Neural cell (in vitro differentiated cells): ENCODE measurements around the gene ELOB. TPM values are rescaled to one million over a fixed set of nuclear protein-coding genes. Genes with fewer than 3 reads are reported as not detected.

Source experiments
- H2AFZ ChIP-seq: fragments of 200-600, 300-800 bp; sonication (generic), shearing (Covaris generic); 2 replicates; pipeline ENCODE4 v1.6.0; 2014; ENCODE audit warnings: low read depth, mild to moderate bottlenecking, antibody characterized with exemption, low read length, moderate library complexity
- H3F3A ChIP-seq: fragments of 200-600 bp; shearing (Covaris generic); 2 replicates; pipeline ENCODE4 v1.6.1; 2016; ENCODE audit warnings: mild to moderate bottlenecking, moderate library complexity, mixed read lengths, antibody characterized with exemption, low read length; ENCODE audit not compliant: insufficient read depth, poor library complexity, severe bottlenecking
- H3K27ac ChIP-seq: fragments of 200-600, 300-800 bp; sonication (generic), shearing (Covaris generic); 2 replicates; pipeline ENCODE4 v1.5.1; 2014; ENCODE audit warnings: mild to moderate bottlenecking, low read length, moderate library complexity
- H3K27me3 ChIP-seq: fragments of 300-800, 200-600 bp; sonication (generic), shearing (Covaris generic); 2 replicates; pipeline ENCODE4 v1.6.0; 2014; ENCODE audit warnings: mild to moderate bottlenecking, low read depth, low read length, moderate library complexity; ENCODE audit not compliant: insufficient read depth
- H3K36me3 ChIP-seq: fragments of 300-800, 200-600 bp; sonication (generic), shearing (Covaris generic); 2 replicates; pipeline ENCODE4 v1.5.1; 2014; ENCODE audit warnings: mild to moderate bottlenecking, antibody characterized with exemption, low read length, moderate library complexity; ENCODE audit not compliant: insufficient read depth
- H3K4me2 ChIP-seq: fragments of 300-800, 200-600 bp; sonication (generic), shearing (Covaris generic); 2 replicates; pipeline ENCODE4 v1.6.0; 2014; ENCODE audit warnings: mild to moderate bottlenecking, low read length
- H3K4me3 ChIP-seq: fragments of 300-800, 200-600 bp; sonication (generic), shearing (Covaris generic); 2 replicates; pipeline ENCODE4 v1.5.1; 2014; ENCODE audit warnings: mild to moderate bottlenecking, low read length, moderate library complexity
- H3K79me2 ChIP-seq: fragments of 200-600 bp; shearing (Covaris generic); replicated peaks from 2 replicates; pipeline ENCODE4 v1.6.0; 2014; ENCODE audit warnings: mild to moderate bottlenecking, low read length, moderate library complexity; ENCODE audit not compliant: insufficient read depth
- H3K9ac ChIP-seq: fragments of 300-800, 200-600 bp; sonication (generic), shearing (Covaris generic); 2 replicates; pipeline ENCODE4 v1.6.1; 2016; ENCODE audit warnings: mild to moderate bottlenecking, low read length, mixed read lengths
- H3K9me2 ChIP-seq: fragments of 200-600 bp; shearing (Covaris generic); 2 replicates; pipeline ENCODE4 v1.6.1; 2016; ENCODE audit warnings: mild to moderate bottlenecking, low read length, mixed read lengths; ENCODE audit not compliant: insufficient read depth
- H3K9me3 ChIP-seq: fragments of 200-600, 300-800 bp; sonication (generic), shearing (Covaris generic); 2 replicates; pipeline ENCODE4 v1.6.1; 2016; ENCODE audit warnings: mild to moderate bottlenecking, mixed run types, low read length, moderate library complexity, mixed read lengths
- H4K20me1 ChIP-seq: fragments of 200-600 bp; shearing (Covaris generic); 2 replicates; pipeline ENCODE4 v1.6.1; 2016; ENCODE audit warnings: mild to moderate bottlenecking, mixed run types; ENCODE audit not compliant: insufficient read depth
- EP300 ChIP-seq: fragments of 450-650 bp; conservative IDR thresholded peaks from 2 replicates; pipeline ENCODE4 v1.6.1; 2014; ENCODE audit warnings: antibody characterized with exemption, mild to moderate bottlenecking, moderate library complexity; ENCODE audit not compliant: poor library complexity, severe bottlenecking
- EZH2 ChIP-seq: fragments of 200-600, 300-800 bp; shearing (Covaris generic), sonication (generic); IDR thresholded peaks from 2 replicates; pipeline ENCODE4 v1.6.1; 2014; ENCODE audit warnings: antibody characterized with exemption, low read length, borderline replicate concordance, mild to moderate bottlenecking; ENCODE audit not compliant: insufficient read depth, poor library complexity, severe bottlenecking
- MXI1 ChIP-seq: fragments of 450-650 bp; conservative IDR thresholded peaks from 2 replicates; pipeline ENCODE4 v1.6.1; 2014; ENCODE audit warnings: antibody characterized with exemption, mild to moderate bottlenecking; ENCODE audit not compliant: poor library complexity, severe bottlenecking
- POLR2AphosphoS5 ChIP-seq: IDR thresholded peaks from 2 replicates; pipeline ENCODE4 v1.6.1; 2012
- RAD21 ChIP-seq: fragments of 450-650 bp; conservative IDR thresholded peaks from 2 replicates; pipeline ENCODE4 v1.6.1; 2014; ENCODE audit warnings: antibody characterized with exemption, mild to moderate bottlenecking, moderate library complexity
- SMC3 ChIP-seq: fragments of 450-650 bp; conservative IDR thresholded peaks from 2 replicates; pipeline ENCODE4 v1.6.1; 2014; ENCODE audit warnings: antibody characterized with exemption, mild to moderate bottlenecking, moderate library complexity; ENCODE audit not compliant: poor library complexity
- TAF1 ChIP-seq: IDR thresholded peaks from 2 replicates; pipeline ENCODE4 v1.6.1; 2012; ENCODE audit warnings: low read depth
- polyA plus RNA-seq: library from polyadenylated mRNA; depleted of rRNA; stranded (reverse); fragments of >200 nt; gene quantifications from 2 replicates; pipeline ENCODE4 v1.2.3, GENCODE V29; 2014
- TF ChIP-seq, protein P1 (sequence below): IDR thresholded peaks from 2 replicates; pipeline ENCODE4 v1.6.1; 2012; ENCODE audit warnings: borderline replicate concordance
- TF ChIP-seq, protein P2 (sequence below): fragments of 450-650 bp; IDR thresholded peaks from 2 replicates; pipeline ENCODE4 v1.5.1; 2014; ENCODE audit warnings: antibody characterized with exemption, mild to moderate bottlenecking, moderate library complexity; ENCODE audit not compliant: poor library complexity, severe bottlenecking

Gene ELOB
- polyA plus RNA-seq, 1 donor from 2014 or later: 513 TPM

DNA sequence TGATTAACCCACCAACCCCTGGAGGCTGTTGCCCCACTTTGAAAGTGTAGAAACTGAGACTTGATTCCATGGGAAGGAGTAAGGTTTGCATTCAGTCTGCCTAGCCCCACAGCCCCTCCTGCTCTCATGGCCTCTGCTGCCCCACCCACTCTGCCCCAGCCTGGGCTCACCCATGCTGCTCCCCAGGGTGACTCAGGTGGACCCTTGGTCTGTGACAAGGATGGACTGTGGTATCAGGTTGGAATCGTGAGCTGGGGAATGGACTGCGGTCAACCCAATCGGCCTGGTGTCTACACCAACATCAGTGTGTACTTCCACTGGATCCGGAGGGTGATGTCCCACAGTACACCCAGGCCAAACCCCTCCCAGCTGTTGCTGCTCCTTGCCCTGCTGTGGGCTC lies 27.6 kb upstream of the ELOB start:
- H2AFZ ChIP-seq: no peak overlapping the region
- no peak overlapping the region for H3K4me3 ChIP-seq
- H3F3A ChIP-seq: no peaks in the 10 kb centered on the region
- H3K9me2 ChIP-seq: no peaks in the 10 kb centered on the region
- H3K79me2 ChIP-seq: no peaks in the 10 kb centered on the region
- TF ChIP-seq, protein P1, sequence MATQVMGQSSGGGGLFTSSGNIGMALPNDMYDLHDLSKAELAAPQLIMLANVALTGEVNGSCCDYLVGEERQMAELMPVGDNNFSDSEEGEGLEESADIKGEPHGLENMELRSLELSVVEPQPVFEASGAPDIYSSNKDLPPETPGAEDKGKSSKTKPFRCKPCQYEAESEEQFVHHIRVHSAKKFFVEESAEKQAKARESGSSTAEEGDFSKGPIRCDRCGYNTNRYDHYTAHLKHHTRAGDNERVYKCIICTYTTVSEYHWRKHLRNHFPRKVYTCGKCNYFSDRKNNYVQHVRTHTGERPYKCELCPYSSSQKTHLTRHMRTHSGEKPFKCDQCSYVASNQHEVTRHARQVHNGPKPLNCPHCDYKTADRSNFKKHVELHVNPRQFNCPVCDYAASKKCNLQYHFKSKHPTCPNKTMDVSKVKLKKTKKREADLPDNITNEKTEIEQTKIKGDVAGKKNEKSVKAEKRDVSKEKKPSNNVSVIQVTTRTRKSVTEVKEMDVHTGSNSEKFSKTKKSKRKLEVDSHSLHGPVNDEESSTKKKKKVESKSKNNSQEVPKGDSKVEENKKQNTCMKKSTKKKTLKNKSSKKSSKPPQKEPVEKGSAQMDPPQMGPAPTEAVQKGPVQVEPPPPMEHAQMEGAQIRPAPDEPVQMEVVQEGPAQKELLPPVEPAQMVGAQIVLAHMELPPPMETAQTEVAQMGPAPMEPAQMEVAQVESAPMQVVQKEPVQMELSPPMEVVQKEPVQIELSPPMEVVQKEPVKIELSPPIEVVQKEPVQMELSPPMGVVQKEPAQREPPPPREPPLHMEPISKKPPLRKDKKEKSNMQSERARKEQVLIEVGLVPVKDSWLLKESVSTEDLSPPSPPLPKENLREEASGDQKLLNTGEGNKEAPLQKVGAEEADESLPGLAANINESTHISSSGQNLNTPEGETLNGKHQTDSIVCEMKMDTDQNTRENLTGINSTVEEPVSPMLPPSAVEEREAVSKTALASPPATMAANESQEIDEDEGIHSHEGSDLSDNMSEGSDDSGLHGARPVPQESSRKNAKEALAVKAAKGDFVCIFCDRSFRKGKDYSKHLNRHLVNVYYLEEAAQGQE: no peak
- no peak for TF ChIP-seq RAD21
- TF ChIP-seq EP300: no peak
- H3K27me3 ChIP-seq: no peaks in the 10 kb centered on the region
- H3K9ac ChIP-seq: no peak overlapping the region
- H3K9me3 ChIP-seq: peaks cover 10% of the 10 kb centered on the region
- no peak overlapping the region for H3K27ac ChIP-seq
- no peaks in the 10 kb centered on the region for H3K36me3 ChIP-seq
- H3K4me2 ChIP-seq: no peak overlapping the region
- no peaks in the 10 kb centered on the region for H4K20me1 ChIP-seq

DNA sequence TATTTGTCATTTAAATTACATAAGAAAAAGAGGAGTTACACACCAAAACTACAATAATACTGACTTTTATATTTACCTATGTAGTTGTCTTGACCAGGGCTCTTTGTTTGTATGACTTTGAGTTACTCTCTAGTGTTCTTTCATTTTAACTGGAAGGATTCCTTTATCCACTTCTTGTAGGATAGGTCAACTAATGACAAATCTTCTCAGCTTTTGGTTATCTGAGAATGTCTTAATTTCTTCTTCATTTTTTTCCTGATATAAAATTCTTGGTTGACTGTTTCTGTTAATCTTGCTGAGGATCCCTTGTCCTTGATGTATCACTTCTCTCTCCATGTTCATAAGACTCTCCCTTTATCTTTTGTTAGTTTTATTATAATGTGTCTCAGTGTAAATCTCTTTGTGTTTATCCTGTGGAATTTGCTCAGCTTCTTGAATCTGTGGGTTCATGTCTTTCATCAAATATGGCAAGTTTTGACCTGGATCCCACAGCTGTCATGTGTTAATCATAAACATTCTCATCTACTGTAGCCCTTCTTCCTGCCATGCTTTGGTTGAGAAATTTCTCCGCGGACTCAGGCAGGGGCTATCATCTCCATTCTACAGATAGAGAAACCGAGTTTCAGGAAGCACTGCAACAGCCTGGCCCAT lies 26.6 kb upstream of the ELOB start:
- Histone ChIP-seq H3K9me3 (peaks cover 10% of the 10 kb centered on the region), H3K9me2 (no peaks in the 10 kb centered on the region), H3K79me2 (no peaks in the 10 kb centered on the region), H3K4me3 (no peak overlapping the region), H3K4me2 (no peak overlapping the region), H2AFZ (no peak overlapping the region), H3K9ac (no peak overlapping the region), H3F3A (no peaks in the 10 kb centered on the region), H3K36me3 (no peaks in the 10 kb centered on the region), H4K20me1 (no peaks in the 10 kb centered on the region), H3K27me3 (no peaks in the 10 kb centered on the region), H3K27ac (no peak overlapping the region)
- TF ChIP-seq POLR2AphosphoS5 (no peak), EP300 (no peak), MXI1 (no peak), SMC3 (no peak), RAD21 (no peak), TAF1 (no peak), EZH2 (no peak)
- TF ChIP-seq, protein P2, sequence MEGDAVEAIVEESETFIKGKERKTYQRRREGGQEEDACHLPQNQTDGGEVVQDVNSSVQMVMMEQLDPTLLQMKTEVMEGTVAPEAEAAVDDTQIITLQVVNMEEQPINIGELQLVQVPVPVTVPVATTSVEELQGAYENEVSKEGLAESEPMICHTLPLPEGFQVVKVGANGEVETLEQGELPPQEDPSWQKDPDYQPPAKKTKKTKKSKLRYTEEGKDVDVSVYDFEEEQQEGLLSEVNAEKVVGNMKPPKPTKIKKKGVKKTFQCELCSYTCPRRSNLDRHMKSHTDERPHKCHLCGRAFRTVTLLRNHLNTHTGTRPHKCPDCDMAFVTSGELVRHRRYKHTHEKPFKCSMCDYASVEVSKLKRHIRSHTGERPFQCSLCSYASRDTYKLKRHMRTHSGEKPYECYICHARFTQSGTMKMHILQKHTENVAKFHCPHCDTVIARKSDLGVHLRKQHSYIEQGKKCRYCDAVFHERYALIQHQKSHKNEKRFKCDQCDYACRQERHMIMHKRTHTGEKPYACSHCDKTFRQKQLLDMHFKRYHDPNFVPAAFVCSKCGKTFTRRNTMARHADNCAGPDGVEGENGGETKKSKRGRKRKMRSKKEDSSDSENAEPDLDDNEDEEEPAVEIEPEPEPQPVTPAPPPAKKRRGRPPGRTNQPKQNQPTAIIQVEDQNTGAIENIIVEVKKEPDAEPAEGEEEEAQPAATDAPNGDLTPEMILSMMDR: no peak
- TF ChIP-seq, protein P1: no peak
